SK-N-SH (cell line): ENCODE results near the gene PHF1. TPM values are rescaled to one million over a fixed set of nuclear protein-coding genes. Genes with fewer than 3 reads are reported as not detected.

Source experiments
- CTCF ChIA-PET: fragments of 300-600, 350-600 bp; formaldehyde crosslinking; extraction: SDS; loops from one replicate; lab custom pipeline; 2021; lab: Yijun Ruan, JAX
- POLR2A ChIA-PET: fragments of 350-600 bp; sonication (Branson Sonifier 250); formaldehyde crosslinking; extraction: SDS; loops from one replicate; lab custom pipeline; 2020; ENCODE audit warnings: antibody characterized with exemption, inconsistent platforms; lab: Yijun Ruan, JAX
- DNase-seq: peaks from one replicate; pipeline ENCODE4 v3.0.0; 2012
- H2AFZ ChIP-seq: fragments of 200-600 bp; sonication (generic); 2 replicates; pipeline ENCODE4 v1.8.1; 2016; ENCODE audit warnings: antibody characterized with exemption, mild to moderate bottlenecking, low read depth
- H3F3A ChIP-seq: fragments of 200-600 bp; sonication (generic); replicated peaks from 2 replicates; pipeline ENCODE3; 2016; ENCODE audit warnings: antibody characterized with exemption, mild to moderate bottlenecking; ENCODE audit not compliant: insufficient read depth
- H3K27ac ChIP-seq, 2 experiments: fragments of 200-500 bp in 1 of 2; fragments of 200-600 bp in 1 of 2; sonication (Bioruptor generic) in 1 of 2; sonication (generic), shearing (Covaris generic) in 1 of 2; 2 replicates each; pipeline versions ENCODE4 v1.5.1 to v1.6.1; 2014 to 2016; ENCODE audit warnings: low read depth in 2 of 2, inconsistent platforms in 1 of 2, low read length in 1 of 2, mild to moderate bottlenecking in 1 of 2, mixed read lengths in 1 of 2
- H3K27me3 ChIP-seq: fragments of 200-600 bp; sonication (generic), shearing (Covaris generic); 2 replicates; pipeline ENCODE4 v1.6.1; 2016; ENCODE audit warnings: mixed run types; ENCODE audit not compliant: insufficient read depth
- H3K36me3 ChIP-seq, 2 experiments: fragments of 200-500 bp in 1 of 2; fragments of 200-600 bp in 1 of 2; sonication (Bioruptor generic) in 1 of 2; sonication (generic) in 1 of 2; replicated peaks in 1 of 2; 2 replicates each; pipeline versions ENCODE3 to v1.5.1; 2014 to 2016; ENCODE audit warnings: low read length in 1 of 2, mild to moderate bottlenecking in 1 of 2; ENCODE audit not compliant: insufficient read depth in 2 of 2, control insufficient read depth in 1 of 2
- H3K4me1 ChIP-seq, 2 experiments: fragments of 200-500 bp in 1 of 2; fragments of 200-600 bp in 1 of 2; sonication (Bioruptor generic) in 1 of 2; sonication (generic), shearing (Covaris generic) in 1 of 2; 2 replicates each; pipeline versions ENCODE4 v1.5.1 to v1.6.1; 2014 to 2016; ENCODE audit warnings: low read depth in 1 of 2, low read length in 1 of 2, mixed run types in 1 of 2; ENCODE audit not compliant: insufficient read depth in 2 of 2, control insufficient read depth in 1 of 2
- H3K4me2 ChIP-seq: fragments of 200-600 bp; sonication (generic), shearing (Covaris generic); 2 replicates; pipeline ENCODE4 v1.6.1; 2017; ENCODE audit warnings: mixed run types
- H3K4me3 ChIP-seq, 2 experiments: fragments of 200-500 bp in 1 of 2; fragments of 200-600 bp in 1 of 2; sonication (Bioruptor generic) in 1 of 2; sonication (generic), shearing (Covaris generic) in 1 of 2; 2 replicates each; pipeline versions ENCODE4 v1.5.1 to v1.8.1; 2014 to 2016; ENCODE audit warnings: low read depth in 2 of 2, inconsistent platforms in 1 of 2, low read length in 1 of 2, mild to moderate bottlenecking in 1 of 2, mixed read lengths in 1 of 2, moderate library complexity in 1 of 2
- H3K79me2 ChIP-seq: fragments of 200-600 bp; sonication (generic); 2 replicates; pipeline ENCODE4 v1.8.1; 2017; ENCODE audit warnings: mild to moderate bottlenecking; ENCODE audit not compliant: insufficient read depth
- H3K9ac ChIP-seq: fragments of 200-600 bp; sonication (generic); 2 replicates; pipeline ENCODE4 v1.6.1; 2017; ENCODE audit warnings: mixed run types
- H3K9me2 ChIP-seq: fragments of 200-600 bp; sonication (generic); 2 replicates; pipeline ENCODE4 v1.6.1; 2017; ENCODE audit warnings: mixed run types
- H3K9me3 ChIP-seq: fragments of 200-600 bp; sonication (generic); 2 replicates; pipeline ENCODE4 v1.6.1; 2017; ENCODE audit warnings: mixed run types, mild to moderate bottlenecking, moderate library complexity
- H4K20me1 ChIP-seq: fragments of 200-600 bp; sonication (generic); 2 replicates; pipeline ENCODE4 v1.6.1; 2017; ENCODE audit warnings: mild to moderate bottlenecking, mixed run types; ENCODE audit not compliant: insufficient read depth
- CTCF ChIP-seq: fragments of 200-600 bp; sonication (generic); IDR thresholded peaks from 2 replicates; pipeline ENCODE4 v1.6.1; 2017; ENCODE audit warnings: antibody characterized with exemption, mild to moderate bottlenecking, moderate library complexity
- EP300 ChIP-seq, 2 experiments: IDR thresholded peaks; 2 replicates each; pipeline versions ENCODE4 v1.4.0 to v1.6.1; 2012; ENCODE audit warnings: borderline replicate concordance in 1 of 2, low read depth in 1 of 2, low read length in 1 of 2
- EZH2phosphoT487 ChIP-seq: fragments of 200-600 bp; sonication (generic); IDR thresholded peaks from 2 replicates; pipeline ENCODE4 v1.6.1; 2017; ENCODE audit warnings: low read depth, mixed run types, mild to moderate bottlenecking, antibody characterized with exemption, moderate library complexity, borderline replicate concordance
- FOSL2 ChIP-seq: IDR thresholded peaks from 2 replicates; pipeline ENCODE4 v1.4.0; 2012; ENCODE audit warnings: low read depth, mild to moderate bottlenecking, moderate library complexity, borderline replicate concordance
- GABPA ChIP-seq: IDR thresholded peaks from 2 replicates; pipeline ENCODE4 v1.4.0; 2012; ENCODE audit warnings: low read depth, mild to moderate bottlenecking
- NRF1 ChIP-seq: IDR thresholded peaks from 2 replicates; pipeline ENCODE4 v1.6.1; 2012; ENCODE audit warnings: low read depth, mild to moderate bottlenecking, low read length
- PBX3 ChIP-seq: IDR thresholded peaks from 2 replicates; pipeline ENCODE4; 2012
- POLR2AphosphoS5 ChIP-seq: IDR thresholded peaks from 2 replicates; pipeline ENCODE4 v1.6.1; 2012; ENCODE audit warnings: low read depth, low read length
- TCF12 ChIP-seq: IDR thresholded peaks from 2 replicates; pipeline ENCODE4 v1.4.0; 2012
- TEAD4 ChIP-seq: IDR thresholded peaks from 2 replicates; pipeline ENCODE4 v1.4.0; 2012; ENCODE audit warnings: mild to moderate bottlenecking, borderline replicate concordance; ENCODE audit not compliant: insufficient read depth
- USF2 ChIP-seq: fragments of 150-350 bp; IDR thresholded peaks from 2 replicates; pipeline ENCODE4 v1.6.1; 2017; ENCODE audit warnings: antibody characterized with exemption, low read length, low read depth, borderline replicate concordance
- ZBTB33 ChIP-seq: IDR thresholded peaks from 2 replicates; pipeline ENCODE4 v1.4.0; 2012; ENCODE audit warnings: low read depth, borderline replicate concordance
- WGBS: methylation state at CpG from one replicate; pipeline ENCODE4 v1.1.6; 2017; ENCODE audit warnings: low lambda C conversion rate; 5-methylcytosine and 5-hydroxymethylcytosine counted together
- polyA plus RNA-seq, 3 experiments: library from polyadenylated mRNA; depleted of rRNA; stranded (reverse); fragments of >200 nt; gene quantifications; 2 replicates each; pipeline ENCODE4 v1.2.3, GENCODE V29; 2012

PHF1 gene
- polyA plus RNA-seq, 1 of the 3 experiments (the other 2 are of a cell fraction): 48.7 TPM

GRCh38 chr6:33423777-33424176 is 13.0 kb downstream of the PHF1 start:
- Histone ChIP-seq H3K9me3 (no peaks in the 10 kb centered on the region), H3K36me3 (no peaks in the 10 kb centered on the region), H2AFZ (no peak overlapping the region), H4K20me1 (no peaks in the 10 kb centered on the region; the same call in 1 of the 2 replicates), H3K4me1 (peaks cover 22 to 40% of the 10 kb centered on the region in 2 experiments), H3K4me3 (no peak overlapping the region), H3F3A (peaks cover 16% of the 10 kb centered on the region), H3K79me2 (peaks cover 13% of the 10 kb centered on the region), H3K27me3 (no peaks in the 10 kb centered on the region), H3K27ac (no peak overlapping the region), H3K9me2 (no peaks in the 10 kb centered on the region), H3K9ac (no peak overlapping the region), H3K4me2 (no peak overlapping the region)
- no peak for TF ChIP-seq EZH2phosphoT487
- no peak for TF ChIP-seq GABPA
- TF ChIP-seq TCF12: no peak
- no peak for TF ChIP-seq NRF1
- no peak for TF ChIP-seq FOSL2
- no peak for TF ChIP-seq ZBTB33
- no peak for TF ChIP-seq CTCF
- no peak for TF ChIP-seq USF2
- TF ChIP-seq EP300 (IDR thresholded peaks at IDR 0.05; ENCODE audit: borderline replicate concordance in 1 of 2, low read depth in 1 of 2, low read length in 1 of 2): no peak
- POLR2A ChIA-PET: no interaction called here
- CTCF ChIA-PET: interaction anchor here (0.9 kb wide), 2 partner anchors 10 to 18 kb away, joined by 3 read pairs; no protein-coding TSS in a partner anchor
- 92% methylated on average over 2 of the region's 2 CpGs for WGBS
- DNase-seq: no peak

GRCh38 chr6:33424855-33425667 is 14.2 kb downstream of the PHF1 start:
- TF ChIP-seq TEAD4 (no peak), CTCF (peak; percentile 11; the same call in 1 of the 2 replicates), PBX3 (no peak), POLR2AphosphoS5 (peak; percentile 66)
- H3K9me2 ChIP-seq: no peaks in the 10 kb centered on the region
- H3K79me2 ChIP-seq: peaks cover 26% of the 10 kb centered on the region
- peak overlapping the region; percentile 89 to 90 for H3K27ac ChIP-seq
- H3K9ac ChIP-seq: peak overlapping the region; percentile 89
- CTCF ChIA-PET: interaction anchor here (0.5 to 2.7 kb wide), 23 partner anchors 7 to 148 kb away, joined by 3 to 22 read pairs (median 5); partner anchors contain the start of genes B3GALT4, CUTA, PFDN6 and WDR46
- peak; percentile 32 for DNase-seq
- H4K20me1 ChIP-seq: no peaks in the 10 kb centered on the region; the same call in 1 of the 2 replicates
- H3K4me3 ChIP-seq: peak overlapping the region; percentile 54 to 72
- H3K4me2 ChIP-seq: peak overlapping the region; percentile 93
- no peaks in the 10 kb centered on the region for H3K9me3 ChIP-seq
- 26% methylated on average over 12 of the region's 12 CpGs for WGBS
- POLR2A ChIA-PET: interaction anchor here (1.1 kb wide), 1 partner anchor 148 kb away, joined by 3 read pairs; the partner anchor contains the start of gene B3GALT4
- H3K4me1 ChIP-seq: peaks cover 18 to 43% of the 10 kb centered on the region in 2 experiments
- H3K27me3 ChIP-seq: no peaks in the 10 kb centered on the region
- H2AFZ ChIP-seq: 0 out of 2 replicates have a peak overlapping the region, but pooled peaks have one; percentile 35
- no peaks in the 10 kb centered on the region for H3K36me3 ChIP-seq
- peaks cover 23% of the 10 kb centered on the region for H3F3A ChIP-seq
